ENCODE data around the gene KLHL29. TPM values are rescaled to one million over a fixed set of nuclear protein-coding genes. Genes with fewer than 3 reads are reported as not detected.

Gene KLHL29
- total and polyA plus RNA-seq, 8 donors = 0.91 to 6.6 (median 2.6) TPM

DNA sequence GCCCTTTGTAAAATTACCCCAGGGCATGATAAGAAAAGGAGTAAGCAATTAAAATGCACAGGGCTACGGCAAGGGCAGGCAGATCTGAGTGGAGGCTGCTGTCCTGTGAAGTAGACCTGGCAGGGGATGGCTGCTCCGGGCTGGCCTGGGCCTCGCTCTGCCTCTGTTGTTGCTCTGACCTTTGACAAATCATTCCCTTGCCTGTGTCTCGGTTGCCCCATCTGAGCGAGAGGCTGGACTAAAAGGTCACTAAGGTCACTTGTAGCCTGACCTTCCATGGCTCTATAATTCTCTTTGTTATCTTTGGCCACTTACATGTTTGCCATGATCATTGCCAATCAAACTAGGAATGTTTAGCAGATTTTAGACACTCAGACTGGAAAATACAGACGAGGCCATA lies 118.1 kb downstream of the KLHL29 start:
- ATAC-seq = no peak
- Histone ChIP-seq H3K36me3 (no peaks in the 10 kb centered on the region), H3K27me3 (no peaks in the 10 kb centered on the region), H3K4me1 (no peaks in the 10 kb centered on the region), H3K27ac (no peak overlapping the region), H3K9me3 (no peaks in the 10 kb centered on the region), H3K4me3 (no peak overlapping the region)
- no peak for FAIRE-seq
- 77 to 86% methylated on average over 6 of the region's 6 CpGs for WGBS, 2 donors
- intact Hi-C loops (cut with DNase I) = no loop called here
- TF ChIP-seq, protein P1, sequence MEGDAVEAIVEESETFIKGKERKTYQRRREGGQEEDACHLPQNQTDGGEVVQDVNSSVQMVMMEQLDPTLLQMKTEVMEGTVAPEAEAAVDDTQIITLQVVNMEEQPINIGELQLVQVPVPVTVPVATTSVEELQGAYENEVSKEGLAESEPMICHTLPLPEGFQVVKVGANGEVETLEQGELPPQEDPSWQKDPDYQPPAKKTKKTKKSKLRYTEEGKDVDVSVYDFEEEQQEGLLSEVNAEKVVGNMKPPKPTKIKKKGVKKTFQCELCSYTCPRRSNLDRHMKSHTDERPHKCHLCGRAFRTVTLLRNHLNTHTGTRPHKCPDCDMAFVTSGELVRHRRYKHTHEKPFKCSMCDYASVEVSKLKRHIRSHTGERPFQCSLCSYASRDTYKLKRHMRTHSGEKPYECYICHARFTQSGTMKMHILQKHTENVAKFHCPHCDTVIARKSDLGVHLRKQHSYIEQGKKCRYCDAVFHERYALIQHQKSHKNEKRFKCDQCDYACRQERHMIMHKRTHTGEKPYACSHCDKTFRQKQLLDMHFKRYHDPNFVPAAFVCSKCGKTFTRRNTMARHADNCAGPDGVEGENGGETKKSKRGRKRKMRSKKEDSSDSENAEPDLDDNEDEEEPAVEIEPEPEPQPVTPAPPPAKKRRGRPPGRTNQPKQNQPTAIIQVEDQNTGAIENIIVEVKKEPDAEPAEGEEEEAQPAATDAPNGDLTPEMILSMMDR (IDR thresholded peaks at IDR 0.05) = no peak
- DNase-seq = peak in 1 of 6 donors; percentile 8

DNA sequence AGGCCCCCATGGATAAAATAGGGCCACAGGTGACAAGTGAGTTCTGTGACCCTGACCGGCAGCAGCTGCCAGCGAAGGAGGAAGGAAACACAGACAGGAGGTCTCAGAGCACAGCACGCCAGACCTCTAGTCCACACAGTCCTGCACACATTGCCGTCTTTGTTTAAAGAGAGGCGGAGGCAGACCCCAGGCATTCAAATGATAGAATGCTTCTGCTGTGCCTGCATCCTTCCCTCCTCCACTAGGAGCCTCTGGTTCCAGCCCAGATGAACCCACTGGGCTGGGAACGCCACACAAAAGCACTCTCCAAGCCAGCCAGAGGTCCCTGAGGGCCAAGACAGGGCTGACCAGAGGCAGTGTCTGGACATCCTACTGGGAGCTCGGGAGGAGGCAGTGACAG lies 118.7 kb downstream of the KLHL29 start:
- H3K27ac ChIP-seq = no peak overlapping the region
- DNase-seq = peak in 1 of 6 donors; percentile 25

DNA sequence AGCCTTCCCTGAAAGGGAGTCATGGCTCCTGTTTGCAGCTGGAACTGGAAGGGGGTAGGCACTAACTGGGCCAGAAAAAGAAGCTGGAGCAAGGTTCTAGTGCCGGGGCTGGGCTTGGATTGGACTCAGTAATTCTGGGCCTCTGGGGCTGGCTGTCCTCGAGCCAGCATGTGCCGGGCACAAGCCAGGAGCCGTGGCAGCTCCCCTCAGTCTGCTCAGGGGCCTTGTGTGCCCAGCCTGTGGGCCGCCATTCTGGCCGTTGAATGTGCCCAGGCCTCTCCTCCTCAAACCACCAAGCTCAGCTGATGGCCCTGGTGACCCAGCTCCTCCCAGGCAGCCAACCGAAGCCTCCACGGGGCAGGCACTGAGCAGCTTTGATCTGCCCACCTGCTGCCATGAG lies 119.6 kb downstream of the KLHL29 start:
- intact Hi-C loops (cut with DNase I) = no loop called here
- WGBS, 2 donors = 74 to 79% methylated on average over 7 to 8 of the region's 8 CpGs
- H3K36me3 ChIP-seq = no peaks in the 10 kb centered on the region
- ATAC-seq (no peak), FAIRE-seq (no peak), DNase-seq (peak in 1 of 6 donors; percentile 39)
- H3K27me3 ChIP-seq = no peaks in the 10 kb centered on the region
- TF ChIP-seq, protein P1 (IDR thresholded peaks at IDR 0.05) = no peak
- no peaks in the 10 kb centered on the region for H3K9me3 ChIP-seq
- H3K4me3 ChIP-seq = no peak overlapping the region
- no peak overlapping the region for H3K27ac ChIP-seq
- H3K4me1 ChIP-seq = no peaks in the 10 kb centered on the region

More for the DNA sequence above, 118.7 kb downstream of the KLHL29 start:
- ATAC-seq (no peak), FAIRE-seq (no peak)
- no peaks in the 10 kb centered on the region for H3K4me1 ChIP-seq
- intact Hi-C loops (cut with DNase I) = no loop called here
- no peak overlapping the region for H3K4me3 ChIP-seq
- H3K36me3 ChIP-seq = no peaks in the 10 kb centered on the region
- TF ChIP-seq, protein P1 (IDR thresholded peaks at IDR 0.05) = no peak
- H3K27me3 ChIP-seq = no peaks in the 10 kb centered on the region
- H3K9me3 ChIP-seq = no peaks in the 10 kb centered on the region
- WGBS, 2 donors = 77 to 90% methylated on average over 7 of the region's 7 CpGs

DNA sequence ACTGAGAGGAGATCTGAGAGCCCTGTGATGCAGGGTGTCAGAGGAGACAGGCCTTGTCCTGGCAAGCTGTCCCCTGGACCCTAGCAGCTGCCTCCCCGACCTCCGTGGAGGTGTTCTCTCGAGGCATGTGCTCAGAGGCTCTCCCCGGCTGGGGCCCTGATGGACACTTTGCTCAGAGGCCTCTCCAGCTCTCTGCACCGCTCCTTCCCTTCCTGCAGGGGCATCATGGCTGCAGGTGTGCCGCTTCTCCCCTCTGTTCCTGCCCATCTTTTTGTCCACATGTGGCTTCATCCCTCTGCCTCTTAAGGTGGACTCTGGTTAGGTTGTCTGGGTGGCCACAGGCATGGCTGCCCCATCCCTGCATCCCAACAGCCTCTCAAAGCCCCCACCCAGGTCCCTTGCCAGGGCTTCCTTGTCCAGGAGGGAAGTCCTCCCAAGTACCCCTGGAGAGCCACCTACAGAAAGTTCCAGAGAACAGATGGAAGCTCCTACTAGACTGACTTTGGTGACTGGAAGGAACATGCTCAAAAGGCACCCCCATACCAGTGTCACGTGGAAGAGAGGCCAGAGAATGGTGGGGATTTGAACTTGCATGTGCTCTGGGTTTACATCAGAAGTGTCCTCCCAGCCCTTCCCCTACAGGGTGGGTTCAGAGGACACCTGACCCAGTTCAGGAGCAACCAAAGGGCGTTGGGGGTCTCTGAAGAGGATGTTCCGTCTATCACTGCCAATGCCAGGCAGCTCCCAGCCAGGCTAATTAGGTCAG lies 120.4 kb downstream of the KLHL29 start:
- DNase-seq (peak in 1 of 6 donors; percentile 56), FAIRE-seq (no peak), ATAC-seq (no peak)
- Histone ChIP-seq H3K27me3 (no peaks in the 10 kb centered on the region), H3K27ac (no peak overlapping the region), H3K9me3 (no peaks in the 10 kb centered on the region), H3K36me3 (no peaks in the 10 kb centered on the region), H3K4me1 (no peaks in the 10 kb centered on the region), H3K4me3 (no peak overlapping the region)
- 71 to 83% methylated on average over 8 to 9 of the region's 9 CpGs for WGBS, 2 donors
- intact Hi-C loops (cut with DNase I) = no loop called here
- TF ChIP-seq, protein P1 (IDR thresholded peaks at IDR 0.05) = no peak

DNA sequence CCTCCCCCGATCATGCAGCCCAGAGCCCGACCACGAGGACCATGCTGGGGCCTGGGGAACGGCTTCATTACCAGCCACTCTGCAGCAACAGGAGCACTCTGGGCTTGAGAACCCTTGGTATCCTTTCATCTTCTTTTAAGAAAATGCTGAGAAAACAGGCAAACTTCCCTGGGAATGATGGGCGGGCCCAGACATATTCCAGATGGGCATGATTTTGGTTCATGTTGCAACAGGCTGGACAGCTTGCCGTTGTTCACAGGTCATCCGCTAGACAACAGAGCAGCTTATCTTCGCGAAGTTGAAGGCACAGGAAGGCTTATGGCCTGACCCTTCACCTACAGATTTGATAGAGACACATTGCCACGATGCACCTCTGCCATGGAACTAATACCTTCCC lies 121.0 kb downstream of the KLHL29 start:
- ATAC-seq (no peak), FAIRE-seq (no peak), DNase-seq (no peak)
- TF ChIP-seq, protein P1 (IDR thresholded peaks at IDR 0.05) = no peak
- 80 to 87% methylated on average over 10 of the region's 10 CpGs for WGBS, 2 donors
- no peak overlapping the region for H3K27ac ChIP-seq
- no peaks in the 10 kb centered on the region for H3K36me3 ChIP-seq
- H3K9me3 ChIP-seq = no peaks in the 10 kb centered on the region
- H3K4me3 ChIP-seq = no peak overlapping the region
- no peaks in the 10 kb centered on the region for H3K27me3 ChIP-seq
- no peaks in the 10 kb centered on the region for H3K4me1 ChIP-seq
- intact Hi-C loops (cut with DNase I) = no loop called here

Data from pancreas (tissue), 10 donors.